Measurements from ENCODE around the gene GDF15.

The GDF15 gene

GRCh38 chr19:18419699-18420460, 33.9 kb downstream of the GDF15 start:
- FAIRE-seq = no peak

GRCh38 chr19:18420930-18421329, 35.0 kb downstream of the GDF15 start:
- FAIRE-seq = no peak

- FAIRE-seq = no peak
These were observed 35.5 kb downstream of the GDF15 start for GRCh38 chr19:18421371-18421959.

GRCh38 chr19:18422530-18423191, 36.7 kb downstream of the GDF15 start:
- FAIRE-seq = no peak

GRCh38 chr19:18423258-18424020, 37.5 kb downstream of the GDF15 start:
- no peak for FAIRE-seq

GRCh38 chr19:18424122-18424889, 38.3 kb downstream of the GDF15 start:
- no peak for FAIRE-seq

- no peak for FAIRE-seq
These were observed 39.0 kb downstream of the GDF15 start for GRCh38 chr19:18424890-18425514.

- FAIRE-seq = no peak
These were observed 39.8 kb downstream of the GDF15 start for GRCh38 chr19:18425515-18426415.

GRCh38 chr19:18426416-18426767, 40.4 kb downstream of the GDF15 start:
- FAIRE-seq = no peak

GRCh38 chr19:18427080-18427742, 41.3 kb downstream of the GDF15 start:
- no peak for FAIRE-seq

GRCh38 chr19:18427743-18428113, 41.8 kb downstream of the GDF15 start:
- FAIRE-seq = no peak

GRCh38 chr19:18428173-18428786, 42.3 kb downstream of the GDF15 start:
- no peak for FAIRE-seq

GRCh38 chr19:18428787-18429674, 43.1 kb downstream of the GDF15 start:
- no peak for FAIRE-seq

GRCh38 chr19:18429717-18430416, 43.9 kb downstream of the GDF15 start:
- no peak for FAIRE-seq

- FAIRE-seq = no peak
These were observed 44.6 kb downstream of the GDF15 start for GRCh38 chr19:18430417-18431144.

- FAIRE-seq = no peak
These were observed 45.6 kb downstream of the GDF15 start for GRCh38 chr19:18431351-18432197.
